Gastroesophageal sphincter (tissue), 3 donors: ENCODE measurements around the gene KRTAP13-3.

ENCODE experiments used
- EP300 ChIP-seq: sonication (generic); formaldehyde crosslinking; IDR thresholded peaks from one replicate; pipeline ENCODE4 v1.6.1; 2017; ENCODE audit warnings: antibody characterized with exemption, mild to moderate bottlenecking
- POLR2A ChIP-seq, 2 donors: fragments of 450-650 bp; IDR thresholded peaks; one replicate each; pipeline ENCODE4 v1.6.1; 2017; ENCODE audit warnings: antibody characterized with exemption in 2 of 2, mild to moderate bottlenecking in 2 of 2, moderate library complexity in 1 of 2
- POLR2AphosphoS5 ChIP-seq: sonication (generic); formaldehyde crosslinking; IDR thresholded peaks from one replicate; pipeline ENCODE4 v1.6.1; 2017; ENCODE audit warnings: antibody characterized with exemption
- TF ChIP-seq, protein P1 (sequence below), 4 experiments: fragments of 200-600 bp in 2 of 4; fragments of 450-650 bp in 2 of 4; sonication (generic) in 1 of 4; IDR thresholded peaks; one replicate each; pipeline ENCODE4 v1.5.1; 2017 to 2019; ENCODE audit warnings: antibody characterized with exemption in 4 of 4, mild to moderate bottlenecking in 2 of 4, moderate library complexity in 2 of 4

DNA sequence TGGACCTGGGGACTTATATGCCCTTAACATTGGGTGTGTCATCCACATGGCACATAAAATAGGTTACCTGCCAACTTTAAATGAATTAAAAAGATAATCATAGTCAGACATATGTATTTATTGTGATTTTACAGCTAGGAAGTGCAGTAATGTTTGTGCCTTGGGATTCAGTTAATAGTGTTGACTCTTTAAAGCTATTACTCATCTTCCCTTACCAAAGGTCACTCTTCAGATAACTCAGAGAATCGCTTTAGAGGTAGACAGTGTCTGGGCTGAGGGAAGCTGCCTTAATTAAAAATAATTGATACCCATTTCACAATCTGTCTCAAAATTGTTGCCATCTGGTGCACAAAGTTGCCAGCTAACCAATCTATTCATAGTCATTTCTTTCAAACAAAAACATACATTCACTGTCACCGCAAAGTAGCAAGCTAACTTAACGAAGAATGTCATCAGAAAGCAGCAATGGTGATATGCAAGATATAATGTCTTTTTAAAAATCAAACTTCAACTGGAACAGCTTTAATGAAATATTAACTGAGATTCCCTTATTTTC, 11.4 kb upstream of the KRTAP13-3 start:
- TF ChIP-seq POLR2A (IDR thresholded peaks at IDR 0.05), result no peak
- no peak for TF ChIP-seq POLR2AphosphoS5
- TF ChIP-seq, protein P1, sequence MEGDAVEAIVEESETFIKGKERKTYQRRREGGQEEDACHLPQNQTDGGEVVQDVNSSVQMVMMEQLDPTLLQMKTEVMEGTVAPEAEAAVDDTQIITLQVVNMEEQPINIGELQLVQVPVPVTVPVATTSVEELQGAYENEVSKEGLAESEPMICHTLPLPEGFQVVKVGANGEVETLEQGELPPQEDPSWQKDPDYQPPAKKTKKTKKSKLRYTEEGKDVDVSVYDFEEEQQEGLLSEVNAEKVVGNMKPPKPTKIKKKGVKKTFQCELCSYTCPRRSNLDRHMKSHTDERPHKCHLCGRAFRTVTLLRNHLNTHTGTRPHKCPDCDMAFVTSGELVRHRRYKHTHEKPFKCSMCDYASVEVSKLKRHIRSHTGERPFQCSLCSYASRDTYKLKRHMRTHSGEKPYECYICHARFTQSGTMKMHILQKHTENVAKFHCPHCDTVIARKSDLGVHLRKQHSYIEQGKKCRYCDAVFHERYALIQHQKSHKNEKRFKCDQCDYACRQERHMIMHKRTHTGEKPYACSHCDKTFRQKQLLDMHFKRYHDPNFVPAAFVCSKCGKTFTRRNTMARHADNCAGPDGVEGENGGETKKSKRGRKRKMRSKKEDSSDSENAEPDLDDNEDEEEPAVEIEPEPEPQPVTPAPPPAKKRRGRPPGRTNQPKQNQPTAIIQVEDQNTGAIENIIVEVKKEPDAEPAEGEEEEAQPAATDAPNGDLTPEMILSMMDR (IDR thresholded peaks at IDR 0.05), result no peak
- TF ChIP-seq EP300, result no peak
